Suprapubic skin (tissue), 4 donors: ENCODE data around the gene CLSTN1.

ENCODE experiments used
- CTCF ChIP-seq, 2 donors: fragments of 200-600 bp in 1 of 2; fragments of 450-650 bp in 1 of 2; sonication (generic) in 1 of 2; IDR thresholded peaks; one replicate each; pipeline ENCODE4 v1.5.1; 2016 to 2019; ENCODE audit warnings: antibody characterized with exemption in 2 of 2, mild to moderate bottlenecking in 1 of 2, moderate library complexity in 1 of 2
- POLR2A ChIP-seq, 2 donors: fragments of 450-650 bp; IDR thresholded peaks; one replicate each; pipeline ENCODE4 v1.6.1; 2017; ENCODE audit warnings: antibody characterized with exemption in 2 of 2, mild to moderate bottlenecking in 2 of 2, moderate library complexity in 2 of 2
- POLR2AphosphoS5 ChIP-seq, 3 donors: sonication (generic); formaldehyde crosslinking; IDR thresholded peaks; one replicate each; pipeline ENCODE4 v1.6.1; 2017; ENCODE audit warnings: antibody characterized with exemption in 3 of 3

- TF ChIP-seq POLR2AphosphoS5 (IDR thresholded peaks at IDR 0.05) = no peak
- no peak for TF ChIP-seq CTCF (IDR thresholded peaks at IDR 0.05)
- TF ChIP-seq POLR2A (IDR thresholded peaks at IDR 0.05) = no peak
Measured at GRCh38 chr1:9793291-9793690, 30.5 kb downstream of the CLSTN1 start.
